Fibroblast of skin of left biceps (primary cell): ENCODE measurements around the gene NEURL1B.
"Not testable (repeated sequence)": the region's sequence is repeated elsewhere in the genome, so short reads cannot be mapped to it uniquely, and the experiment has no call there.

Source experiments
- DNase-seq, 2 experiments: peaks; one replicate each; pipeline ENCODE4 v3.0.0-alpha.2; 2013; ENCODE audit warnings: low read depth in 2 of 2

NEURL1B gene

DNA sequence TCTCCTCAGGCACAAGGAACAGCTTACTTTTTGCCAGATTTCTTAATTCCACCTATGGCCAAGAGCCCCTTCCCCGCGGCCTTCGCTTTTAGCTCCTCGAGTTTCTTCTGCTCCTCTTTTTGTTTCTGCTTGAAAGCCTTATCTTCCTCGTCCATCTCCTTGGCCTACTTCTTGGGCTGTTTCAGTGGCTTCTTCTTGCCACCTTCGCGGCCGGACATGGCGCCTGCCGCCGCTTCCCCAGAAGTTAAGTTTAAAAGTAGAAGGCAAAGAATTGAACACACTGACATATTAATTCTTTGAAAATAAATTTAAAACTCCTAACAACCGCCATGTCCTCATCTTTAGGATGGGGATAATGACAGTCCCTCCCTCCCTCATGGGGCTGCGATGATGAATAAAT is 15.4 kb downstream of the NEURL1B start:
- DNase-seq: not testable (repeated sequence)

DNA sequence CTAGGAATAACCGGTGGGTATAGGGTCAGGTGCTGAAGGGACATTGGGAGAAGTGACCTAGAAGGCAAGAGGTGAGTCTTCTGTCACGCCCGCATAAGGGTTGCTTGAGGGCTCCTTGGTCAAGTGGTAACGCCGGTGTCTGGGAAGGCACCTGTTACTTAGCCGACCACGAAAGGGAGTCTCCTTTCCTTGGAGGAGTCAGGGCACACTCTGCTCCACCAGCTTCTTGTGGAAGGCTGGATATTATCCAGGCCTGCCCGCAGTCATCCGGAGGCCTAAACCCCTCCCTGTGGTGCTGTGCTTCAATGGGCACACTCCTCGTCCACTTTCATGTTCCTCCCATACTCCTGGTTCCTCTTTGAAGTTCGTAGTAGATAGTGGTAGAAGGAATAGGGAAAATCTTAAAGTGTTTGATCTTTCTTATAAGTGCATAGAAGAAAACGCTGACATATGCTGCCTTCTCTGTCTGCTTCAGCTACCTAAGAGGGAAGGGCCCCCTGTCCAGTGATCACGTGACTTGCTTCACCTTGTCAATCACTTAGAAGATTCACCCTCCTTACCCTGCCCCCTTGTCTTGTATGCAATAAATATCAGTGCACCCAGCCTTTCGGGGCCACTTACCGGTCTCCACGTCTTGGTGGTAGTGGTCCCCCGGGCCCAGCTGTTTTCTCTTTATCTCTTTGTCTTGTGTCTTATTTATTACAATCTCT is 16.6 kb downstream of the NEURL1B start:
- DNase-seq: not testable (repeated sequence)

DNA sequence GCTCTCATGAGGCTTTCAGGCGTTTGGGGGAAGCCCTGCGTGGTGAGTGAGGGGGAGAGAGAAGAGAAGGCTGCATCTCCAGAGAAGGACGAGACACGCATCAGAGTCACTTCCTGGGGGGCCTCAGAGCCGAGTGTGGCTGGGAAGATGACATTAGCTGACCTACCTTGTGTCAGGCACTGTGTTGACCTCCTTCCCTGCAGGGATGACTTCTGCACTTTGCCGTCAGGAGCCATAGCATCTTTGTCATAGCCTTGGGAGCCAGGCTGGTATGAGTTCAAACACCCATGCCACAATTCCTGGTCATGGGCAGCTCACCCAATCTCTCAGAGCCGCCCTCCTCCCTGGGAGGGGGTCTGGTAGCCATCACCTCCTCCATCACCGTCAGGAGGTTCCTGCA is 17.3 kb downstream of the NEURL1B start:
- no peak for DNase-seq

GRCh38 chr5:172658961-172659501 is 18.0 kb downstream of the NEURL1B start:
- DNase-seq: no peak

DNA sequence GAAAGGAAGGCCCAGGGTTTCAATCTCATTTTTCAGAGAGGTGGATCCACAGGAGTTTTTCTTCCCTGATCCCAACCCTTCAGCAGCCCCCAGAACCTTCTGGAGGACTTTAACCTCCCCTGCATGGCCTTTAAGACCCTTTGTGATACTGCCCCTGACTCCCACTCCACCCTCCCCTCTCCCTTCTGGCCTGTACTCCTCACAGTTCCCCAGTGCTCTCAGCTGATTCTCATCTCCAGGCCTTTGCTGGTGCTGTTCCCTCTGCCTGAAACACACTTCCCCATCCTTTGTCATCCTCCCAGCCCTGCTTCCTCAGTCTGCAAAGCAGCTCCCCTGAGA is 18.5 kb downstream of the NEURL1B start:
- DNase-seq: no peak

DNA sequence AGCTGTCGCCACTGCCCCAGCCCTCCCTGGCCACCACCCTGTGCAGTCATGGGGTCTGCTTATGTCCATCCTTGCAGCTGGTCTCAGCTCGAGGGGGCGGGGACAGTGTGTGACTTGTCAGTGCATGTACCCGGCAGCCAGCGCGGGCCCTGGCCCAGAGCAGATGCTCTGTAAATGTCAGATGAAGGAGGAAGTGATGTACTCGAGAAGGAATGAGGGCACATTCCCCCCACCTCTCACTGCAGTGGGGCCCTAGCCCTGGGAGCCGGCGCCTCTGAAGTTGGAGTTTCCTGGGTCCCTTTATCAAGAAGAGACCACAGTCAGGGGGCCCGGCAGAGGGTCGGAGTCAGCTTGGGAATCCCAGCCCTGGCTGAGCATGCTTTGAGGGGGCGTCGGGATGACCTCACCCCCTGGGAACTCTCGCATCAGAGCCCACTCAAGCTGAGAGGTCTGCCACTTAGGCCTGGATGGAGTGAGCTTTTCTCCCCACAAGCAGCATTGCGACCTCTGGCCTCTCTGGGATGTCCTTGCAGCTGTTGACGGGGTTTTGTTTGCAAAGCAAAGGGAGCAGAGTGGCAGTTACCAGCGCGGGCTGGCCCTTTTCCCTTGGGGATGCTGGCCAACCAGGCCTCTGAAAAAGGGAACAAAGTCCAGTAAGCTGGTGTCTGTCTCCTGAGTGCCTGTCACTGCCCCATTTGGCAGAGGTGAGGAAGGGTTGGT is 19.0 kb downstream of the NEURL1B start:
- peak; percentile 48 to 49 for DNase-seq

GRCh38 chr5:172660974-172661373 is 19.9 kb downstream of the NEURL1B start:
- DNase-seq: no peak

- no peak for DNase-seq
Observed at GRCh38 chr5:172661526-172661925, 20.5 kb downstream of the NEURL1B start.

- no peak for DNase-seq
Observed at GRCh38 chr5:172662596-172662995, 21.5 kb downstream of the NEURL1B start.

GRCh38 chr5:172664018-172664417 is 23.0 kb downstream of the NEURL1B start:
- no peak for DNase-seq

DNA sequence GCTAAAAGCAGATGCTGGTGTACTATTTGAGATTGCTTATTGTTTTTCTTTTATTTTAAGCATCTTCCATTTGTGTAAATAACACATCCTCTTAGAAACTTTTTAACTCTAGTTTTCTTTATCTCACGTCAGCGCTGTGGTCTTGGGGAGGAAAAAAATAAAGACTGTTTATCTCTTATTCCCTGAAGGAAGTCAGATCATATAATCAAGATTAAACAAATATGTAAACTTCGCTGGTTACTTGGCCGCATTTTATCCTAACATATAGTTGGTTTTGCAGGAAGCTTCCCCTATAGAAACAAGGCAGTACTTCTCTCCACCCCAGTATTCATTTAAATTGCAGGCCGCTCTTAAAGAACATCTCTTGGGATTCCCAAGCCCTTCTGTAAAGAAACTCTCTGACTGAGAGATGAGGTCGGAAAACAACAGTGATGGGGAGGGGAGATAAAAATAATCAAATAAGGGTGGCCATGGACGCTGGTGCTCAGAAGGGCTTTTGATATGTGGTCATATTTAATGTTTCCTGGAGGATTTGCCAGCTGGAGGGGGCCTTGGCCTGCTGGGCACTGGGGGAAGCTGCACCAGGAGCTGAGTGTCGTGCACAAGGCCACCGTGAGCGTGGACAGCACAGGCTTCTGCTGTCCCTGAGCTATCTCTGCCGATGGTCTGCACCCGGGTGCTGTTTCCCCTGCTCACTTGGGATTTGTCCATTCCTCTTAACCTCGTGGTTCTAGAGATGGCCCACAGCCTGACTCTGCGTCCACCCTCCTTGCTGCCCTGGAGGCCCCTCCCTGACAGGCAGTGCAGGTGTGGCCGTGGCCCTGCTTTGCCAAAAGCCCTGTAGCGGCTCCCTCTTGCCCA is 23.8 kb downstream of the NEURL1B start:
- no peak for DNase-seq

DNA sequence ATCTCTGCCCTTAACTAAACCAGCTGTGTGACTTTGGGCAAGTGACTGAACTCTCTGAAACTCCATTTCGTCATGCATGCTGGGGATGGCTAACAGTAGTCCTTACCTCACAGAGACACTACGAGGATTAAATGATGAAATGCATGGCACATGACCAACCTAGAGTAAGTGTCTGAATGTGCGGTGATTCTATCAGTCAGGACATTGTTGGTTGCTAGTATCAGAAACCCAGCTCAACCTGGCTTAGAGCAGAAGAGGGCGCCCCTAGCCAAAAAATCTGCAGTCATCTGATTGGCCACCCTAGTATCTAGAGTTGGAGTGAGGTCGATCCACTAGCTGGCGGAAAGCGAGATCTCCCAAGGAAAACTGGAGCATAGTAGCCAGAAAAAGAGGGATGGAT is 25.2 kb downstream of the NEURL1B start:
- no peak for DNase-seq

GRCh38 chr5:172667786-172668593 is 26.9 kb downstream of the NEURL1B start:
- no peak for DNase-seq

DNA sequence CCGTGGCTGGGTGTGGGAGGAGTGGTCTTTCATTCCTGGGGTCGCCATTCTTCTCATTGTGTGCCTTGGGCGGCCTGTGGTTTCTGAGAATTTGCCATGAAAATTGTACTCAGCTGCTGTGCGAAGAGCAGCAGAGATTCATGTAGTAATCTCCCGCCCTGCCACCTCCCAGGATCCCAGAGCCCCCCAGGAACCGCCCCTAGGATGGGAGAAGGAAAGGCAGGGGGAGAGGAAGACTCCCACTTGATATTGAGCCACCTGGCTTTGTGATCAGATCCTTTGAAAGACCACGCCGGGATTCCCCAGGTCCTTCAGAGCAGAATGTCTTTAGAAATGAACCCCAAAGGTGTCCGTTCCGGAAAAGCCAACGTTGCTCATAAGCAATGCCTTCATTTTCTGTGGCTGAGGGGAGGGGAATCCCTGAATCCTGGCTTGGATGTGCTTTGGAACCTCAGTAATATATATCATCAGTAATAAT is 27.6 kb downstream of the NEURL1B start:
- DNase-seq: no peak

DNA sequence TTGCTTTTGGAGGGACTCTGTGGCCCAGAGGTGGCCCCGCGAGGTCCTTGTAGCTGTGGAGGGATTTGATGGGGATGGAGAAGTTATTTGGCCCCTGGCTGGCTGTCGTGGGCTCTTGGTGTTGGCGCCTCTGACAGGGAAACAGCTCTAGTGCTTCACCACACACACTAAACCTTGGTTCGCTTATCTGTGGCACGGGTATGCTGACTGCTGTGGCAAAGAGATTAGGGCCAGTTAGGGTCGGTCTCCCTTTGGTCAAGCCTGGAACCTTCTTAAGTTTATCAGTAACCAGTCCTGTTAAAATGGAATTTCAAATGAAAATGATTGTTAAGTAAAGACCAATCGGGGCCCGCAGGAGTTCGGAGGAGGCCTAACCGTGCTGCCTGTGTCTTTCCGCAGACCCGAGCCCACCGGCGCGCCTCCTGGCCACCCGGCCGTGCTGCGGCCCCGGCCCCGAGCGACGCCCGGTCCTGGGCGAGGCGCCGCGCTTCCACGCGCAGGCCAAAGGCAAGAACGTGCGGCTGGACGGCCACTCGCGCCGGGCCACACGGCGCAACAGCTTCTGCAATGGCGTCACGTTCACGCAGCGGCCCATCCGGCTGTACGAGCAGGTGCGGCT is 28.4 kb downstream of the NEURL1B start:
- DNase-seq: no peak

DNA sequence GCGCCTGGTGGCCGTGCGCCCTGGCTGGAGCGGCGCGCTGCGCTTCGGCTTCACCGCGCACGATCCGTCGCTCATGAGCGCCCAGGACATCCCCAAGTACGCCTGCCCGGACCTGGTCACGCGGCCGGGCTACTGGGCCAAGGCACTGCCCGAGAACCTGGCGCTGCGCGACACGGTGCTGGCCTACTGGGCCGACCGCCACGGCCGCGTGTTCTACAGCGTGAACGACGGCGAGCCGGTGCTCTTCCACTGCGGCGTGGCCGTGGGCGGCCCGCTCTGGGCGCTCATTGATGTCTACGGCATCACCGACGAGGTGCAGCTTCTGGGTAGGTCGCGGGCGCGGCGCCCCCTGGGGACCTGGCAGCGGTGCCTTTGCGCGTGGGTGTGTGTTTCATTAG is 28.9 kb downstream of the NEURL1B start:
- DNase-seq: no peak

DNA sequence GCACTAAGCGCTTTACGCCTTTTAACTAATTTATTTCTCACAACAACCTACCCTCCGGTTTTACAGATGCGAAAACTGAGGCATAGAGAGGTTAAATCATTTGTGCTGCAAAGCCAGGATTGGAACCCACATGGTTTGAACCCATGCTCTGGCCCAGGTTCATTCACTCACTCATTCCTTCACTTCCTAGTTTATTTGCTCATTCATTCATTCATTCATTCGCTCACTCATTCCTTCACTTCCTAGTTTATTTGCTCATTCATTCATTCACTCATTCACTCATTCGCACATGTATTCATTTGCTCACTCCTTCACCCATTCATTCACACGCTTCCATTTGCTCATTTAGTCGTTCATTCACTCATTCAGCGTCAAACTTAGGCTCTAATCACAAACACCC is 29.4 kb downstream of the NEURL1B start:
- no peak for DNase-seq

GRCh38 chr5:172671091-172671490 is 30.0 kb downstream of the NEURL1B start:
- no peak for DNase-seq

- no peak for DNase-seq
Observed at GRCh38 chr5:172672681-172673080, 31.6 kb downstream of the NEURL1B start.

- no peak for DNase-seq
Observed at GRCh38 chr5:172674155-172674554, 33.1 kb downstream of the NEURL1B start.

GRCh38 chr5:172676914-172677475 is 35.9 kb downstream of the NEURL1B start:
- no peak for DNase-seq
